ENCODE data around the gene HSPA4. TPM values are rescaled to one million over a fixed set of nuclear protein-coding genes. Genes with fewer than 3 reads are reported as not detected.

Gene HSPA4
- total RNA-seq, 4 donors from 2014 or later = 38.0 to 50.2 (median 47.3) TPM

DNA sequence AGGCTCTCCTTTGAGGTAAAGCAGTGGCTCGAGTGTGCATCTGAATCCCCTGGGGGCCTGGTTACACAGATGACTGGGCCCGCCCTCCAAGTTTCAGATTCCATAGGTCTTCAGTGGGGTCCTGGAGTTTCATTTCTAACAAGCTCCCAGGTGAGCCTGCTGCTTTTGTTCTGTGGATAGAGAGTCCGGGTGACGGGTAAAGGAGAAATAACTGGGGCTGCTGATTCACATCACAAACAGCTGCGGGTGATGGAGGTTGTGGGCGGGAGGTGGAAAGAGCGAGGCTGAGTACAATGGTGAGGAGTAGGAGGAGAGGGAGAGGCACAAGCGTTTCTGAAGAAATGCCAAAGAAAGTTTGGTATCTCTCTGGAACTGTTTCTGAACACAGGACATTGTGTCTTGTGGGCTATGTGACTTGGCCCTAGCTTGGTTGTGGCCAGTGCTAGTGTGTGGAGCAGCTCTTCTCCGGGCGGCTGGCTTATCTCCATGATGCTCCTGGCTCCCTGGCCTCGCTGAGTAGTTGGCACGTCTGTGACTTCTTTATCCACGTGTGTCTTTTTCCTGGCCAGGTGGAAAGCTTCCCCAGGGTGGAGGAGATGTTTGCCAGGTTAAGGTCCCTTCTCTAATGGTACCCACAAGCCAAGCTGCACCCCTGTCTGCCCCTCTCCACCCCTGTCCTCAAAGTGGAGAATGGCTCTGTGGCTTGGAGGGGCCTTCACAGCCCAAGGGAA, 61.7 kb downstream of the HSPA4 start:
- no peak for DNase-seq (ENCODE audit: low spot score in 2 of 2)
- 55% methylated on average over 13 of the region's 13 CpGs for WGBS
- Histone ChIP-seq H3K9me3 (no peaks in the 10 kb centered on the region), H3K4me1 (peaks cover 15% of the 10 kb centered on the region), H3K27me3 (no peaks in the 10 kb centered on the region), H3K4me3 (no peak overlapping the region), H3K27ac (no peak overlapping the region), H3K36me3 (no peaks in the 10 kb centered on the region)
- TF ChIP-seq POLR2A (IDR thresholded peaks at IDR 0.05) (no peak), EP300 (IDR thresholded peaks at IDR 0.05) (no peak), POLR2AphosphoS5 (IDR thresholded peaks at IDR 0.05) (no peak), CTCF (IDR thresholded peaks at IDR 0.05) (no peak)

- WGBS = 91% methylated on average over 14 of the region's 14 CpGs
- Histone ChIP-seq H3K4me3 (no peak overlapping the region), H3K9me3 (no peaks in the 10 kb centered on the region), H3K4me1 (peaks cover 20% of the 10 kb centered on the region), H3K36me3 (no peaks in the 10 kb centered on the region), H3K27me3 (no peaks in the 10 kb centered on the region), H3K27ac (no peak overlapping the region)
- DNase-seq (ENCODE audit: low spot score in 2 of 2) = no peak
- TF ChIP-seq POLR2AphosphoS5 (IDR thresholded peaks at IDR 0.05) = no peak
- no peak for TF ChIP-seq CTCF (IDR thresholded peaks at IDR 0.05)
- no peak for TF ChIP-seq POLR2A (IDR thresholded peaks at IDR 0.05)
- TF ChIP-seq EP300 (IDR thresholded peaks at IDR 0.05) = no peak
Observed at GRCh38 chr5:133114166-133114932, 62.5 kb downstream of the HSPA4 start.

DNA sequence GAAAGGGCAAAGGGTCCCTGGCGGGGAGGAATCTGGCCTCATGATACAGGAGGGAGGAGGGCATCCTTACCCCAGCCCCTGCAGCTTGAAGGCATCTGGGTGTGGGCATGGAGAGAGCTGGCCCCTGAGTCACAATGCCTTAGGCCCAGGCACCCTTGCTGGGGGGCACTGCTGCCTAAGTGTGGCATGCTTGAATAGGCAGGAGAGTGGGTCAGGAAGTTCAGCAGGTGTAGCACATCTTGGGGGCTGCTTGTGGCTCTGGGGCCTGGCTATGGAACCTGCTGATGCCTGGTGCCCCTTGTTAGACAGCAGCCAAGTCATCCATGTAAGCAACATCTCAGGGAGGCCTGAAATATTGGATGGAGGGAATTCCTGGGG, 63.1 kb downstream of the HSPA4 start:
- no peak overlapping the region for H3K27ac ChIP-seq
- no peak overlapping the region for H3K4me3 ChIP-seq
- H3K27me3 ChIP-seq = no peaks in the 10 kb centered on the region
- H3K4me1 ChIP-seq = peaks cover 20% of the 10 kb centered on the region
- H3K36me3 ChIP-seq = no peaks in the 10 kb centered on the region
- H3K9me3 ChIP-seq = no peaks in the 10 kb centered on the region
- DNase-seq (ENCODE audit: low spot score in 2 of 2) = no peak
- 100% methylated on average over 1 of the region's 1 CpG for WGBS
- TF ChIP-seq EP300 (IDR thresholded peaks at IDR 0.05) = no peak
- TF ChIP-seq CTCF (IDR thresholded peaks at IDR 0.05) = no peak
- no peak for TF ChIP-seq POLR2A (IDR thresholded peaks at IDR 0.05)
- no peak for TF ChIP-seq POLR2AphosphoS5 (IDR thresholded peaks at IDR 0.05)

GRCh38 chr5:133116601-133117000, 64.8 kb downstream of the HSPA4 start:
- Histone ChIP-seq H3K4me3 (no peak overlapping the region), H3K27ac (no peak overlapping the region), H3K9me3 (no peaks in the 10 kb centered on the region), H3K36me3 (no peaks in the 10 kb centered on the region), H3K4me1 (peaks cover 10% of the 10 kb centered on the region), H3K27me3 (no peaks in the 10 kb centered on the region)
- DNase-seq (ENCODE audit: low spot score in 2 of 2) = no peak
- TF ChIP-seq POLR2A (IDR thresholded peaks at IDR 0.05) (no peak), CTCF (IDR thresholded peaks at IDR 0.05) (no peak), POLR2AphosphoS5 (IDR thresholded peaks at IDR 0.05) (no peak), EP300 (IDR thresholded peaks at IDR 0.05) (no peak)
- WGBS = 68% methylated on average over 2 of the region's 2 CpGs

DNA sequence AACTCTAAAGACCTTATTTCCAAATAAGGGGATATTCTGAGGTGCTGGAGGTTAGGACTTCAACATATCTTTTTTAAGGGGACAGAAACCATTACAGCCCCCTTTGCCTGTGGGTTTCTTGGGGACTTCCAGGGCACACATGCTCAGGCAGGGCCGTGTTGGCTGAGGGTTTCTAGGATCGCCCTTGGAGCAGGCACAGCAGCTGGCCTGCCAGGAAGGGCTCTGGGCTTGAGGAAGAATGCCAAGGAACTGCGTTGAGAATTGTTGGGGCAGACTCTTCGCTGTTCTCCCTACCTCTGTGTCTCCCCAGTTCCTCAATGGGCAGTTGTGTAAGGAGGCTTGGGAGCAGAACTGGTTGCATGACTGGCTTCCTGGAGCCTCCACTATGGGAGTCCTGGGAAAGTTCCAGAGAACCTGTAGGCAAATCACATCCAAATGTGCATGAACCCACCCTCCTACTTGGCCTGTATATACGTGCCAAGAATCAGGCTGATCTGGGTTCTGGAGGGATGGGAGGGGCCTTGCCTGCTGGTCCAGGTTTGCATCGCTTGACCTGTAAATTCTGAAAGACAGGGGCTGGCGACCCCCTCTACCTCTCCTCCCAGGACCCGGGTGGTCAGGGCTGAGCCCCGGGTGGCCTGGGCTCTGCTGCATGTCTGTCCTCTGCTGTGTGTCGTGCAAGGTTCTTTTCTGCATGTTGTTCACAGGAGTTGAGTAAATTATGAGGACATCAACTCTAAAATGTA, 65.5 kb downstream of the HSPA4 start:
- no peaks in the 10 kb centered on the region for H3K9me3 ChIP-seq
- no peaks in the 10 kb centered on the region for H3K36me3 ChIP-seq
- no peak for DNase-seq (ENCODE audit: low spot score in 2 of 2)
- 74% methylated on average over 10 of the region's 10 CpGs for WGBS
- H3K4me1 ChIP-seq = peaks cover 10% of the 10 kb centered on the region
- no peak overlapping the region for H3K27ac ChIP-seq
- no peaks in the 10 kb centered on the region for H3K27me3 ChIP-seq
- H3K4me3 ChIP-seq = no peak overlapping the region
- TF ChIP-seq POLR2AphosphoS5 (IDR thresholded peaks at IDR 0.05) (no peak), CTCF (IDR thresholded peaks at IDR 0.05) (no peak), POLR2A (IDR thresholded peaks at IDR 0.05) (no peak), EP300 (IDR thresholded peaks at IDR 0.05) (no peak)

Data from suprapubic skin (tissue), 4 donors.